Mucosa of descending colon (tissue), 3 donors: ENCODE data around the gene CDC45. TPM values are rescaled to one million over a fixed set of nuclear protein-coding genes. Genes with fewer than 3 reads are reported as not detected.

Experiments
- ATAC-seq: fragments of 200-7000 bp; cut with Tn5 transposase; one replicate; pipeline ENCODE4 v1.9.1; 2020; ENCODE audit warnings: mild to moderate bottlenecking, moderate library complexity
- DNase-seq, 3 donors: peaks; one replicate each; pipeline ENCODE4 v3.0.0-alpha.2; 2020
- H3K36me3 ChIP-seq: fragments of 200-600 bp; one replicate; pipeline ENCODE4 v1.8.0; 2021; ENCODE audit warnings: low read depth, mild to moderate bottlenecking
- H3K4me1 ChIP-seq: fragments of 200-600 bp; one replicate; pipeline ENCODE4 v1.8.0; 2021; ENCODE audit warnings: low read depth, mild to moderate bottlenecking
- H3K4me3 ChIP-seq: fragments of 200-600 bp; one replicate; pipeline ENCODE4 v1.8.0; 2021; ENCODE audit warnings: mild to moderate bottlenecking
- H3K9me3 ChIP-seq: fragments of 200-600 bp; one replicate; pipeline ENCODE4 v1.8.0; 2021; ENCODE audit warnings: mild to moderate bottlenecking
- intact Hi-C, 2 donors: fragments of 100-400 bp; cut with DNase I in 1 of 2; cut with micrococcal nuclease in 1 of 2; formaldehyde crosslinking; loops; one replicate each; pipeline versions ENCODE4 v1.11.0 to v1.11.1; 2022; cut with DNase I, micrococcal nuclease
- total RNA-seq, 3 donors: library from RNA; stranded (reverse); fragmentation: NEBNext Ultra II Directional in 2 of 3; extraction: Animal tissue kit (Norgen Biotek cat#: 25700) in 2 of 3; gene quantifications; one replicate each; pipeline versions ENCODE4 v1.2.1 to v1.2.4, GENCODE V29; 2021 to 2023
- TF ChIP-seq, protein P1 (sequence below): fragments of 200-600 bp; IDR thresholded peaks from one replicate; pipeline ENCODE4 v1.8.0; 2022; ENCODE audit warnings: antibody characterized with exemption, mild to moderate bottlenecking
- donor health status: DM: no; HTN: no; CAD: no; lungs with moderate emphysema.
- donor health status: DM: no; HTN: no; CAD: no.
- donor health status: DM: no; HTN: yes; CAD: no.

CDC45 gene
- total RNA-seq, 3 donors from 2014 or later, result 2.2 to 13.9 (median 2.8) TPM

DNA sequence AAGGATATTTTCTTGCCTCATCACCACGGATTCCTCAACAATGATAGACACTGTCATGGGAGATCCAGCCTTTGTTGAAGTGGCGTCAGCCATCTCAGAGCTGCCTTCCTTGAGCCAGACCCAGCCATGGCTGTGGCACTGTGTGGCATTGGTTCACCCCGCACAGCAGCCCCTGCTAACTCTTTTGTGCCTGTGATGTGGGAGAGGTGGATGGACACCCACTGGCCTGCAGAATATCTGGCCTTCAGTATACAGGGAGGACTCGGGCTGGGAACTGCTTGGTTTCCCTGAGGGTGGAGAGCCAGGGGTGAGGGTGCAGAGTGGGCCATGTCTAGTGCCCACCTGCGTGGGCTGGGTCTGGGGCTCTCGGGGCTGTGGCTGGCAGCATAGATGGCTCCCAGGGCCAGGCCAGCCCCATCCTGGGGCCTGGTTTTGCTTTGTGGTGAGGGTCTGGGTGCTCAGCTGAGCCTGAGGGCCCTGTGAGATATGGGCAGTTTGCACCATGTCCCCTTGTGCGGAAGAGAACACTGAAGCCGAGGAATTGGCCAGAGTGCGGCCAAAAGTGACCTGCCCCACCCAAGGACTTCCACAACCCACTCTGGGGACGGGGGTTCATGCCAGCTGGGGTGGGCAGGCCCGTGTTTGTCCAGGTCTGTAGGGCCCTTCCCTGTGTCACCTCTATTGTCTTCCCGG lies 38.3 kb downstream of the CDC45 start:
- no peak for DNase-seq
- TF ChIP-seq, protein P1, sequence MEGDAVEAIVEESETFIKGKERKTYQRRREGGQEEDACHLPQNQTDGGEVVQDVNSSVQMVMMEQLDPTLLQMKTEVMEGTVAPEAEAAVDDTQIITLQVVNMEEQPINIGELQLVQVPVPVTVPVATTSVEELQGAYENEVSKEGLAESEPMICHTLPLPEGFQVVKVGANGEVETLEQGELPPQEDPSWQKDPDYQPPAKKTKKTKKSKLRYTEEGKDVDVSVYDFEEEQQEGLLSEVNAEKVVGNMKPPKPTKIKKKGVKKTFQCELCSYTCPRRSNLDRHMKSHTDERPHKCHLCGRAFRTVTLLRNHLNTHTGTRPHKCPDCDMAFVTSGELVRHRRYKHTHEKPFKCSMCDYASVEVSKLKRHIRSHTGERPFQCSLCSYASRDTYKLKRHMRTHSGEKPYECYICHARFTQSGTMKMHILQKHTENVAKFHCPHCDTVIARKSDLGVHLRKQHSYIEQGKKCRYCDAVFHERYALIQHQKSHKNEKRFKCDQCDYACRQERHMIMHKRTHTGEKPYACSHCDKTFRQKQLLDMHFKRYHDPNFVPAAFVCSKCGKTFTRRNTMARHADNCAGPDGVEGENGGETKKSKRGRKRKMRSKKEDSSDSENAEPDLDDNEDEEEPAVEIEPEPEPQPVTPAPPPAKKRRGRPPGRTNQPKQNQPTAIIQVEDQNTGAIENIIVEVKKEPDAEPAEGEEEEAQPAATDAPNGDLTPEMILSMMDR, result no peak
- no peak for ATAC-seq
- H3K4me3 ChIP-seq, result no peak overlapping the region
- H3K4me1 ChIP-seq, result peaks cover 2% of the 10 kb centered on the region
- no peaks in the 10 kb centered on the region for H3K36me3 ChIP-seq
- intact Hi-C loops, result no loop called here
- no peaks in the 10 kb centered on the region for H3K9me3 ChIP-seq

DNA sequence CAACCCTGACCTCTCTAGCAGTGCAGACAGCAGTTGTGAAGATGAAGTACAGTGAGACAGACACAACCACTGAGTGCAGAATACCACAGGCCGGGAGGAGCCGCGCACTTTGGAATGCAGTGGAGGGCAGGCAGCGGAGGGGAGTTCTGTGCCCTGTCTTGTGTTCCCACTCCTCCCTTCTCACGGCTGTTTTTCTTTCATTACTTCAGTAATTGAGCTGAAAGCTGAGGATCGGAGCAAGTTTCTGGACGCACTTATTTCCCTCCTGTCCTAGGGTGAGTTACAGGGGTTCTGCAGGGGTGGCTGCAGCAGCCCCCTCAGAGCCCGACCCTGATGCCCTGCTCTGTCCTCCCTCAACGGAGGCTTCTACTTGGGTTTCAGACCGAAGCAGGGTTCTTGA lies 38.9 kb downstream of the CDC45 start:
- intact Hi-C loops, result no loop called here

DNA sequence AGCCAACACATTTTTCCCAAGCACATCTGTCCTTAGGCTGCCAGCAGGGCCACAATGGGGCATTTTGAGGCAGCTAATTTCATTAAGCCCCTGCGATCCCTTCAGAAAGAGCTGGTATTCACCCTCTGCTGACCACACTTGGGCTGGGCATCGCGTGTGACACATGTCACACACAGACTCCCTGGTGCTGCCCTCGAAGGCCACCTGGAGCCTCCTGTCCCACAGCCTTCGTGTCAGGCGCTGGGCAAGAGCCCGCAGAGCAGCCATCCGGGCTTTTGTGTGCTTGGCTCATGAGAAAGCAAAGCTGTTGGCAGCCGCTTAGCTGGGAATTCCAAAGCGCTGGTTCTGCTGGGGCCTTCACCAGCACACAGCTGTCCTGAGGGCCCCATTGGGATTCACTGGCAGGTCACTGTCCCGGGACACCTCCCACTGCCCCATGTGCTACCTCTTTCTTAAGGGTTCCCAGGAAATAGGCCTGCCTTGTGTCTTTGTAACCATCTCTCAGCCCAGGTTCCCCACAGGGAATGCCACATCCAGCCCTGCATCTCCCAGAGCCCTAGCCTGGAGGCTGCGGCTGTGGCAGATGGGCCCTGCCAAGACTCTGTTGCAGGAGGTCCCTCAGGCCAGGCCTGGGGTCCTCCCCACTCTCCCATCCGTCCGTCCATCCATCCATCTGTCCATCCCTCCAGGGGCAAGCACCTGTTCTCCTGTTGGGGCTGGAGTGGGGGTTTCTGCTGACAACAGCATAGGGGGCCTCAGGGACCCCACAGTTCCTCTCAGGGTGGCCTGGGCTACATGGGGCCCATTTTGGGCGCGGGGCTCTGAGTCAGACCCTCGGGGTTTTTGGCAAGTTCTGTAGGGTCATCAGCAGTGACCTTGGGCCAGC lies 39.6 kb downstream of the CDC45 start:
- Histone ChIP-seq H3K4me3 (no peak overlapping the region), H3K4me1 (peaks cover 14% of the 10 kb centered on the region), H3K9me3 (no peaks in the 10 kb centered on the region), H3K36me3 (no peaks in the 10 kb centered on the region)
- ATAC-seq (no peak), DNase-seq (no peak)
- intact Hi-C loops, result no loop called here
- TF ChIP-seq, protein P1, result no peak

More for the DNA sequence above, 38.9 kb downstream of the CDC45 start:
- Histone ChIP-seq H3K4me3 (no peak overlapping the region), H3K4me1 (peaks cover 8% of the 10 kb centered on the region), H3K9me3 (no peaks in the 10 kb centered on the region), H3K36me3 (no peaks in the 10 kb centered on the region)
- TF ChIP-seq, protein P1, result no peak
- DNase-seq, result no peak
- no peak for ATAC-seq

DNA sequence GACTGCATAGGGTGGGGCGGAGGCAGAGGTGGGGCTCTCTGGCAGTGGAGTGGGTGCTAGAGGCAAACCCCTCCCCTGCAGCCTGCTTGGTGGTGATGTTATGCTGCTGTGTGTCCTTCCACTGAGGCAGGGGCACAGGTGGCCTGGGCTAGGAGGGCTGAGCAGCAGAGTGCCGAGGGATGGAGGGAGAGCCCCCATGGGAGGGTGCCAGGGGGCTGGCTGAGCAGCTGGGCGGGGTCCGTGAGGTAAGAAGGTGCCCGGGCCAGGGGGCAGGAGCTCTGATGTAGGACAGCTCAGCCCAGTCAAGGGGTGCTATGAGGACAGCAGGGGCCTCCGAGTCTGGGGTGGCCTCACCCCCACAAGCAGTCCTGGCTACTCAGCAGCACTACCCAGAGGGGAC lies 40.3 kb downstream of the CDC45 start:
- Histone ChIP-seq H3K4me1 (peaks cover 14% of the 10 kb centered on the region), H3K36me3 (no peaks in the 10 kb centered on the region), H3K9me3 (no peaks in the 10 kb centered on the region), H3K4me3 (no peak overlapping the region)
- DNase-seq, result no peak
- ATAC-seq, result no peak
- TF ChIP-seq, protein P1, result no peak
- intact Hi-C loops, result no loop called here

DNA sequence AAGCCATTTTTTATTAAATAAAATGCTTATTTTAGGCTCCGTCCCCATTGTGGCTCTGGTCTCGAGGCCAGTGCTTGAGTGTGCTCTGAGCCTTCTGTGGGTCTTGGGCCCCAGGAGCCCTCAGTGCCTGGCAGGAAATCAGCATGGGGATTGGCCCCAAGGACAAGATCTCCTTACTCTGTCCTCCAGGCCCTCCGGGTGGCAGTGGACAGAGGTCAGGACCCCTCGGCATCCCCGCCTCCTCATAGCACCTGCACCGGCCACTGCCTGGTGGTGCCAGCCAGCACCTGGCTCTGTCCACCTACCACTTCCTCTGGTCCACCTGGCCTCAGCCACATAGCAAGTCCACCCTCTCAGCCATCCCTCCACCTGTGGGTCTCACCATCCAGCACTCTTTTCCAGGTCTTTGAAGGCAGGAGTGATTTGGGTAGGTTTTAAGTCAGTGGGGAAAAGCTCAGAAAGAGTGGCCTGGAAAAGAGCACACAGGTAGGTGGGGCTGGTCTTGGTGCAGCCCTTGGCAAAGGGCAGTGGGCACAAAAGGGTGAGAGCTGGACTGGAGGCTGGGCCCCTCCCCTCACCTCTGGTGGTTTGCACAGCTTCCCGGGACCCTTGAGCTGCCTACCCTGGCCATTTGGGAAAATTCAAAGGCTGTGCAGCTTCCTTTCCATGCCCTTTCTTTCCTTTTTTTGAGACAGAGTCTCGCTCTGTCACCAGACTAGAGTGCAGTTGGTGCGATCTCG lies 41.0 kb downstream of the CDC45 start:
- H3K4me3 ChIP-seq, result no peak overlapping the region
- intact Hi-C loops, result no loop called here
- no peak for DNase-seq

More for the DNA sequence above, 41.0 kb downstream of the CDC45 start:
- Histone ChIP-seq H3K36me3 (no peaks in the 10 kb centered on the region), H3K4me1 (peaks cover 14% of the 10 kb centered on the region), H3K9me3 (no peaks in the 10 kb centered on the region)
- ATAC-seq, result no peak
- TF ChIP-seq, protein P1, result no peak
